Smooth muscle cell (in vitro differentiated cells): ENCODE data around the gene RBM17. TPM values are rescaled to one million over a fixed set of nuclear protein-coding genes. Genes with fewer than 3 reads are reported as not detected.

ENCODE experiments used
- DNase-seq: peaks from one replicate; lab custom pipeline; 2025; ENCODE audit not compliant: unreplicated experiment; lab: John Stamatoyannopoulos, UW
- H2AFZ ChIP-seq: fragments of 200-600 bp; sonication (generic); 2 replicates; pipeline ENCODE4 v1.6.0; 2016; ENCODE audit warnings: antibody characterized with exemption, low read depth, mild to moderate bottlenecking
- H3F3A ChIP-seq: fragments of 200-600 bp; sonication (generic); 2 replicates; pipeline ENCODE4 v1.6.0; 2017; ENCODE audit warnings: antibody characterized with exemption, low read depth
- H3K27ac ChIP-seq: fragments of 200-600 bp; sonication (generic); 2 replicates; pipeline ENCODE4 v1.5.1; 2016; ENCODE audit warnings: low read depth, mild to moderate bottlenecking
- H3K27me3 ChIP-seq: fragments of 200-600 bp; sonication (generic); 2 replicates; pipeline ENCODE4 v1.6.1; 2016; ENCODE audit warnings: low read depth, mild to moderate bottlenecking
- H3K36me3 ChIP-seq: fragments of 200-600 bp; sonication (generic); 2 replicates; pipeline ENCODE4 v1.5.1; 2016; ENCODE audit warnings: low read depth
- H3K4me1 ChIP-seq: fragments of 200-600 bp; sonication (generic); 2 replicates; pipeline ENCODE4 v1.5.1; 2016; ENCODE audit warnings: low read depth
- H3K4me2 ChIP-seq: fragments of 200-600 bp; sonication (generic); 2 replicates; pipeline ENCODE4 v1.6.0; 2016; ENCODE audit warnings: mild to moderate bottlenecking
- H3K4me3 ChIP-seq: fragments of 200-600 bp; sonication (generic); 2 replicates; pipeline ENCODE4 v1.5.1; 2016; ENCODE audit warnings: mild to moderate bottlenecking
- H3K79me2 ChIP-seq: fragments of 200-600 bp; sonication (generic); 2 replicates; pipeline ENCODE4 v1.6.0; 2016; ENCODE audit warnings: low read depth, mild to moderate bottlenecking
- H3K9ac ChIP-seq: fragments of 200-600 bp; sonication (generic); 2 replicates; pipeline ENCODE4 v1.6.0; 2016; ENCODE audit warnings: low read depth
- H3K9me3 ChIP-seq: fragments of 200-600 bp; sonication (generic); replicated peaks from 2 replicates; pipeline ENCODE4 v1.5.1; 2016; ENCODE audit warnings: low read depth
- H4K20me1 ChIP-seq: fragments of 200-600 bp; sonication (generic); 2 replicates; pipeline ENCODE4 v1.6.0; 2016; ENCODE audit warnings: low read depth
- CTCF ChIP-seq: fragments of 200-600 bp; sonication (generic); IDR thresholded peaks from 2 replicates; pipeline ENCODE4 v1.5.1; 2017; ENCODE audit warnings: borderline replicate concordance, mild to moderate bottlenecking, antibody characterized with exemption; ENCODE audit not compliant: insufficient read depth, poor library complexity, severe bottlenecking
- WGBS: methylation state at CpG from one replicate; pipeline ENCODE4 v1.1.7; 2016; ENCODE audit warnings: low lambda C conversion rate; 5-methylcytosine and 5-hydroxymethylcytosine counted together
- polyA plus RNA-seq: library from polyadenylated mRNA; unstranded; fragments of >200 nt; fragmentation: Nextera tagmentation; extraction: Ambion mirVana; gene quantifications from 2 replicates; pipeline ENCODE4 v1.2.1, GENCODE V29; 2016
- total RNA-seq: library from RNA; depleted of rRNA; stranded (reverse); fragments of >200 nt; gene quantifications from 2 replicates; pipeline ENCODE4 v1.2.3, GENCODE V29; 2014

Gene RBM17
- total and polyA plus RNA-seq, 2 experiments from 2014 or later = 20.0 to 68.3 TPM

- H3K9me3 ChIP-seq = no peaks in the 10 kb centered on the region
- WGBS = 54% methylated on average over 22 of the region's 22 CpGs
- DNase-seq = no peak
- no peak overlapping the region for H2AFZ ChIP-seq
- H3K4me3 ChIP-seq = no peak overlapping the region
- no peaks in the 10 kb centered on the region for H3K36me3 ChIP-seq
- H4K20me1 ChIP-seq = peaks cover 68% of the 10 kb centered on the region
- TF ChIP-seq CTCF = peak; percentile 56
- H3K27ac ChIP-seq = no peak overlapping the region
- H3K27me3 ChIP-seq = no peaks in the 10 kb centered on the region
- H3K79me2 ChIP-seq = peaks cover 79% of the 10 kb centered on the region
- no peaks in the 10 kb centered on the region for H3K4me1 ChIP-seq
- H3K4me2 ChIP-seq = no peak overlapping the region
- no peak overlapping the region for H3K9ac ChIP-seq
- no peaks in the 10 kb centered on the region for H3F3A ChIP-seq
These were observed 62.5 kb downstream of the RBM17 start for GRCh38 chr10:6151087-6151977.

GRCh38 chr10:6153845-6154244, 65.0 kb downstream of the RBM17 start:
- no peaks in the 10 kb centered on the region for H3K27me3 ChIP-seq
- no peak for TF ChIP-seq CTCF
- H3K27ac ChIP-seq = no peak overlapping the region
- no peaks in the 10 kb centered on the region for H3K36me3 ChIP-seq
- DNase-seq = no peak
- H3K4me2 ChIP-seq = no peak overlapping the region
- WGBS = 87% methylated on average over 7 of the region's 7 CpGs
- no peaks in the 10 kb centered on the region for H3K9me3 ChIP-seq
- H3K4me1 ChIP-seq = no peaks in the 10 kb centered on the region
- H3F3A ChIP-seq = no peaks in the 10 kb centered on the region
- no peak overlapping the region for H2AFZ ChIP-seq
- no peak overlapping the region for H3K9ac ChIP-seq
- peaks cover 68% of the 10 kb centered on the region for H3K79me2 ChIP-seq
- H4K20me1 ChIP-seq = peaks cover 43% of the 10 kb centered on the region
- H3K4me3 ChIP-seq = no peak overlapping the region

- Histone ChIP-seq H3K27ac (no peak overlapping the region), H4K20me1 (peaks cover 38% of the 10 kb centered on the region), H3K4me3 (no peak overlapping the region), H3K36me3 (no peaks in the 10 kb centered on the region), H3K4me2 (no peak overlapping the region), H3K4me1 (no peaks in the 10 kb centered on the region), H3K79me2 (peaks cover 68% of the 10 kb centered on the region), H2AFZ (no peak overlapping the region), H3F3A (no peaks in the 10 kb centered on the region), H3K9ac (no peak overlapping the region), H3K9me3 (no peaks in the 10 kb centered on the region), H3K27me3 (no peaks in the 10 kb centered on the region)
- WGBS = 93% methylated on average over 14 of the region's 14 CpGs
- TF ChIP-seq CTCF = no peak
- DNase-seq = no peak
These were observed 65.7 kb downstream of the RBM17 start for GRCh38 chr10:6154566-6154965.
